GM18526 (cell line): ENCODE data around the gene NUSAP1.

Source experiments
- POLR2A ChIP-seq: IDR thresholded peaks from 3 replicates; pipeline ENCODE4 v1.6.1; 2011; ENCODE audit not compliant: insufficient read length; ENCODE audit errors: extremely low read depth

Gene NUSAP1

GRCh38 chr15:41387646-41388045, 55.0 kb downstream of the NUSAP1 start:
- no peak for TF ChIP-seq POLR2A

GRCh38 chr15:41392659-41393058, 60.0 kb downstream of the NUSAP1 start:
- TF ChIP-seq POLR2A: no peak

GRCh38 chr15:41394924-41395323, 62.2 kb downstream of the NUSAP1 start:
- no peak for TF ChIP-seq POLR2A

GRCh38 chr15:41396111-41396510, 63.4 kb downstream of the NUSAP1 start:
- no peak for TF ChIP-seq POLR2A

- no peak for TF ChIP-seq POLR2A
Observed at GRCh38 chr15:41401904-41402267, 69.2 kb downstream of the NUSAP1 start.

DNA sequence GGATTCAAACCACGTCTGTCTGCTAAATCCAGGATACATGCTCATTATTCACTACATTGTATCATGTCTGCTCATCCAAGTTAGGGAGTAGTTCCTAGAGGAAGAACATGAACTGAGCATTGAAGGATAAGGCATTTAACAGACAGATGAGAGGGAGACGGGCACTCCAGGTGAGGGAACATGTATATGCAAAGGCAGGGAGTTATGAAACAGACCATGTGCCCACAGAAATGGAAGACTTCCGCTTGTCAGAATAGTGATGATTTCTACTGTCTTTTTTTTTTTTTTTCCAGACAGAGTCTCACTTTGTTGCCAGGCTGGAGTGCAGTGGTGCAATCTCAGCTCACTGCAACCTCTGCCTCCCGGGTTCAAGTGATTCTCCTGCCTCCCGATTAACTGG, 74.7 kb downstream of the NUSAP1 start:
- no peak for TF ChIP-seq POLR2A

DNA sequence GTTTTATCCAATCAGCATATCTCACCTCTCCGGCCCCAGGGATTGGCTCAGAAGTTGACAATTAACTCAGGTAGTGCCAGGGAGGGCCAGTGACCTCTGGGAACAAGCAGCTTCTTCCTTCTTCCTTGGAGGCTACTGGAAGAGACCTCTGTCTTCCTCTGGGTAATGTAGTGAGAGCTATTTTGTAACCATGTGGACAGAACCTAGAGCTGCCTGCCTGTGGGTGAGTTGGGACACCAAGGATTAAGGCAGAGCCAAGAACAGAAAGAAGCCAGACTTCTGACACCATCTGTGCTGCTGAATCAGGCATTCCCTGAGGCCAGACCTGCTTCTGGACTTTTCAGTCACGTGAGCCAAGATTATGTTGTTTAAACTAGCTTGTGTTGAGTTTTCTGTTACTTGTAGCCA, 75.6 kb downstream of the NUSAP1 start:
- no peak for TF ChIP-seq POLR2A

DNA sequence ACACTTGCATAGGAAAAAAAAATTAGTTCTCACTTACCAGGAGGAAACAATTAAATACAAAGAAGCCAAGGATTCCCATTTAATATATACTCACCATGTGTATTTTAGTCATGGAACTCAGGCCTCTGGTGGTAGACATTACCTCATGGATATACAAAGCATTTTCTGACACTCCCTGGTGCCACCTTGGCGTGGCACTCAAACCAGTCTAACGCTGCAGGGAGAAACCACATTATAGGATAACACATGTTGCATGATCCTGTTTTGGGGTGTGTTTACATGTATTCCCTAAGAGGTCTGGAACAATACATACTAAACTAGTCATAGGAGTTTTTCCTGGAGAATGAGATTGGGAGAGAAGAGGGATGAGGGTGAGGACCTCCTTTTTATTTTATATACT, 78.3 kb downstream of the NUSAP1 start:
- TF ChIP-seq POLR2A: no peak

- no peak for TF ChIP-seq POLR2A
Observed at GRCh38 chr15:41411441-41411840, 78.8 kb downstream of the NUSAP1 start.

DNA sequence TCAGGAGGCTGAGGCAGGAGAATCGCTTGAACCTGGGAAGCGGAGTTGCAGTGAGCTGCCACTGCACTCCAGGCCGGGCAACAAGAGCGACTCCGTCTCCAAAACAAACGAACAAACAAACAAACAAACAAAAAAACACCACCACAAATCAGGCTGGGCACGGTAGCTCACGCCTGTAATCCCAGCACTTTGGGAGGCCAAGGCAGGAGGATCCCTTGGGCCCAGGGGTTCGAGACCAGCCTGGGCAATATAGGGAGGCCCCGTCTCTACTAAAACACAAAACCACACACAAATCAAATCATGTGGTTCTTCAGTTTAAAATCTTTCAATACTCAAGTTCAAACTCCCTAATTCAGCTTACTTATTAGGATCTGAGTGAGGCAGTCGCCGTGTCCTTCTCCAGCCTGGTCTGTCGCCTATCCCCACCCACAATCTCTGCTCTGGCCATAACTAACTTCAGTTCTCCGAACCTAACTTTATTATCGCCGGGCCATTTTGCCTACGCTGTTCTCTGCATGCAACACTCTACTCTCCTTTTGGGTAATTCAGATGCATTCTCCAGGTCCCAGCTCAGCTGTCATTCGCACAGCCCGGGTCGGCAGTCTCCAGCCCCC, 83.6 kb downstream of the NUSAP1 start:
- TF ChIP-seq POLR2A: no peak

DNA sequence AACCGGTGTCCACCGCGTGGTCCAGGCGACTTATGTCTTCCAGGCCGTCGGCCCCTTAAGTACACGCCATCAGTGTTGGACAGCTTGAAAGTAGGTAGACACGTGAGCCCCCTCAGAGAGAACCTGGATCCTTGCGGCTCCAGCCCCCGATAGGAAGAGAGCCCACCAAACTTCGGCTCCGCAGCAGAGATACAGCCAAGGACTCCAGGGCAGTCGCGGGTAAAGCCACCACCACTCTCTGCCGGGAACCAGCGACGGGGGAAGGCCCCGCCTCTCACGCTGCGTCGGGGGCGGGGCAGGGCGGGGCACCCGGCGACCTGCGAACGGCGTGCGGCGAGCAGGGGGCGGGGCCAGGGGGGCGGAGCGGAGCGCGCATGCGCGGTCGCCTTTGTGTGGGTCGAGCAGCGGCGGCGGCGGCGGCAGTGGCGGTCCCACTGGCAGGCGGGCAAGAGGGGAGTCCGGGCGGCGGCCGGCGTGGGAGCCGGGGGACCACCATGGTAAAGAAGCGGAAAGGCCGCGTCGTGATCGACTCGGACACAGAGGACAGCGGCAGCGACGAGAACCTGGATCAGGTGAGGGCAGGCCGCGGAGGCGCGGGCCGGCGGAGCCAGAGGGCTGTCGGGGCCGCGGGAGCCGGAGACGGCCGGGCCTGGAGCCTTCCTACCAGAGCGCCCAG, 84.2 kb downstream of the NUSAP1 start, which contains the start of gene RTF1:
RTF1 (plus strand) TSS at position 354 of the 676 bp plus-strand sequence; CDS start at position 375, 21 bp downstream.
- peak; percentile 85 for TF ChIP-seq POLR2A

DNA sequence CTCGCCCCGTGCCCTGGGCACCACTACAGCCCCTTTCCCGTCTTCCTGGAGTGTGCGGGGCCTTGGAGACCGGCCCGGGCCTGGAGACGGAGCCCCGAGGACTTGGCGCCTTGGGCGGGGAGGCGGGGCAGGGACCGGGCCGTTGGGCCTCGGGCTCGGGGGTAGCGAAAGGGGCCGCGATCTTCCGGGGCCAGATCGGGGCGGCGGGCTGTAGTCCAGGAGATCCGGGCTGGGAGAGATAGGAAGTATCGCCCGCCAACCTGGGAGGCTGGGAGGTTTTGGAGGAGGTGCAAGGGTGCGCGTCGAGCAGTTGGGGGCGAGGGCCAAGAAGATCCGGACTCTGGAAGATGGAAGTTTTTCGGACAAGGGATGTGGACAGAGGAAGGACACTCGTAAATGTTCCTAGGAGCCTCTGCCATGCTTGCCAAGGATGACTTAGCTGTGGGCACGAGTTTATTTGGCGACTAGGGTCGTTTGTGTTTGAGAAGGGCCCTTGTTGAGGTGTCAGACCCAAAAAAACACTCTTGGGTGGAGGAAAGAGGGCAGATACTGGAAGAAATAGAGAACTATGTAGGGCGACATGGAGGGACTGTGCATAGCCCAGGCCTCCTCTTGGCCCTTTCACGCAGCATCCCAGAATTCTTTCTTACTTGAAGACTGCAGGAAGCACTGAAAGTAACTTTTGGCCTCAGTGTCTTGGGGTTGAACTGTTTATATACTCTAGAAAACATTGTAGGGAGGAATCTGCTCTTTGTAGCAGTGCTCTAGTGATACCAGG, 84.9 kb downstream of the NUSAP1 start:
- TF ChIP-seq POLR2A: no peak

- no peak for TF ChIP-seq POLR2A
Observed at GRCh38 chr15:41423979-41424659, 91.4 kb downstream of the NUSAP1 start.

DNA sequence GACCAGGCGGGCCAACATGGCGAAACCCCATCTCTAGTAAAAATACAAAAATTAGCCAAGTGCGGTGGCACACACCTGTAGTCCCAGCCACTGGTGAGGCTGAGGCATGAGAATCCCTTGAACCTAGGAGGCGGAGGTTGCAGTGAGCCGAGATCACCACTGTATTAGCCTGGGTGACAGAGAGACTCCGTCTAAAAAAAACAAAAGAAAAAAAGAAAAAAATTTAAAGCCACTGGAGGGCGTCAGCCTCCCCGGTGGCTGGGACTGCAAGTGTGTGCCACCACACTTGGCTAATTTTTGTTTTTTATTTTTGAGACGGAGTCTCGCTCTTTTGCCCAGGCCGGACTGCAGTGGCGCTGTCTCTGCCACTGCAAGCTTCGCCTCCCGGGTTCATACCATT, 92.1 kb downstream of the NUSAP1 start:
- TF ChIP-seq POLR2A: no peak
